HG02642 (cell line): Measurements from ENCODE around the gene RAPSN.

ENCODE experiments used
- ATAC-seq: cut with Tn5 transposase; IDR thresholded peaks from one replicate; pipeline ENCODE4 v1.9.1; 2021; ENCODE audit warnings: mild to moderate bottlenecking; ENCODE audit not compliant: unreplicated experiment, poor library complexity

The RAPSN gene

DNA sequence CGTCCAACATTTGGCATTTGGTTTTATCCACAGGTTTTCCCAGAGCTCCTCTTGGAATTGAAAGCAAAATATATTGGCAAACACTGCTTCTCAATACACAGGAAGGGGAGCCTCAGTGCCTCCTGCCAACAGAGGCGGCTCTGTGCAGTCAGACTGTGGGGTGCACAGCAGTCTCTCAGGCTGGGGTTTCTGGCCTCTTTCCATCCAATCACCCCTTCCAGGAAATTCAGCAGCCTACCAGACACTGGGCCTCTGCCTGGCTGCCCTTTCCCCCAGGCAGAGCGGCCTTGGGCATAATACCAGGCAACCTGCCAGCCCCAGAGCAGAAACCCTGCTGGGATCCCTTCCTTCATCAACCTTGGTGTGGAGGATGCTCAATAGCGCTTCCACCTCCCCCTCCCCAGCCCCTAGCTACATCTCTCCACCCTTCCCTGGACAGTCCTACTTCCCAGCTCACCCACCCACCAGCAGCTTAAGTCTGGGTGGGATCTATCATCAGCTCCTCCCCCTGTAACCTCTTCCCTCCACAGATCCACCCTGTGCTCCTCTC lies 17.8 kb upstream of the RAPSN start:
- no peak for ATAC-seq

GRCh38 chr11:47466201-47466600 lies 17.3 kb upstream of the RAPSN start:
- no peak for ATAC-seq

- no peak for ATAC-seq
Measured at GRCh38 chr11:47464483-47464882, 15.5 kb upstream of the RAPSN start.

DNA sequence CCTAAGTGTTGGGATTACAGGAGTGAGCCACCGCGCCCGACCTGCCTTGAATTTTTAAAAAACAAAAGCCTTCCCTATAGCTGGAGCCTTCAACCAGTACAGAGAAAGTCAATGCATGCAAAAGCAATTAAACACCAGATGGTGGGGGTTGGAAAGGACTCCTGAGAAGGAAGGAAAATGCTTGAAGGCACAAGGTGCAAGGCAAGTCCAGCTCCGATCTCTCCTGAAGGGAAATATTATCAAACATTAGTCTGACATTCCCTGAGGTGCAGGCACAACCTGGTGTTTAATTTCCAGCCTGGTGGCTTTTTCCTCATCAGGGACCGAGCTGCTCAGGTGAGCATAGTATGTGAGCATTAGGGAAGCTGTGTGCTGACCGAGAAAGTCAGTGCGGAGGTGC lies 12.9 kb upstream of the RAPSN start:
- no peak for ATAC-seq

DNA sequence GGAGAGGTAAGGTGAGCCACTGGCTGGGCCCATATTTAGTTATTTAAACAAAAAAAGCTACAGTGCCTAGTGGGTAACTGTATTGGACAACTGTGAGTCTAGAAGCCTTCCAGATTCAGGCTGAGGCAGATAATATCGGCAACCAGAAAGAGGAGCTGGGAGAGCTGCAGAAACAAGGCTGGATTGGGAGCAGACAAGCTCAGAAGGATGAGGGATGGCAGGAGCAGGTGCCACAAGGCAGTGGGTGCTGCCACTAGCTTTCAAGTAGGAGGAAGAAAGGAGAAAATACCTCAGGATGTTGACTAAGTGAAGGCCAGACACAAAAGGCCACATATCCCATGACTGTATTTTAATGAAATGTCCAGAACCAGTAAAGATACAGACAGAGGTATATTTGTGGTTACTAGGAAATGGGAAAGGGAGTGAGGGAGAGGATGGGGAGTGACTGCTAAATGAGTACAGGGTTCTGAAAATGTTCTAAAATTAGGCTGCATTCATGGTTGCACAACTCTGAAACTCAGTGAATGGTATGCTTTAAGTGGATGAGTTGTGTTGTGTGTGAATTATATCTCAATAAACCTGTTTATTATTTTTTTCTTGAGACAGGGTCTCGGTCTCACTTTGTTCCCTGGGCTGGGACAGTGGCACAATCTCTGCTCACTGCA lies 11.8 kb upstream of the RAPSN start:
- ATAC-seq = no peak

DNA sequence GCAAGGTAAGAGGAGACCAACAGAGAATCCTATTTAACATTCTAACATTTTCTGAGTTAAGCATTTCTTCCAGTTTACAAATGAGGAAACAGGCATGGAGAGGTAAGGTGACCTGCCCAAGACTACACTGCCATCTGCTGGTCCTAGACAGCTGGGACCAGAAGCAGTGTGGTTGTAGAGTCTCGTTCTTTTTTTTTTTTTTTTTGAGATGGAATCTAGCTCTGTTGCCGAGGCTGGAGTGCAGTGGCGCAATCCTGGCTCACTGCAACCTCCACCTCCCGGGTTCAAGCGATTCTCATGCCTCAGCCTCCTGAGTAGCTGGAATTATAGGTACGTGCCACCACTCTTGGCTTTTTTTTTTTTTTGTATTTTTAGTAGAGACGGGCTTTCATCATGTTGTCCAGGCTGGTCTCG lies 5.3 kb upstream of the RAPSN start:
- ATAC-seq = peak; percentile 70

- no peak for ATAC-seq
Measured at GRCh38 chr11:47453365-47453764, 4.4 kb upstream of the RAPSN start.

- ATAC-seq = no peak
Measured at GRCh38 chr11:47451990-47452389, 3.1 kb upstream of the RAPSN start.

DNA sequence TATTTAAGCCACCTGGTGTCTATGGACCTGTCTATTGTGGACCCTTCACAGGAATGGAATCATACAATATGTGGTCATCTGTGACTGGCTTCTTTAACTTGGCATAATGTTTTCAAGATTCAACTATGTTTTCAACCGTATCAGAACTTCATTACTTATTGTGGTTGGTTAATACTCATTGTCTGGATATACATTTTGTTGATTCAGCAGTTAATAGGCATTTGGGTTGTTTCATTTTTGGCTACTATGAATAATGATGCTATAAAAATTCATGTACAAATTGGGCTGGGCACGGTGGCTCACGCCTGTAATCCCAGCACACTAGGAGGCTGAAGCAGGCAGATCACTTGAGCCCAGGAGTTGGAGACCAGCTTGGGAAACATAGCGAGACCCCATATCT lies 2.5 kb upstream of the RAPSN start:
- ATAC-seq = no peak

DNA sequence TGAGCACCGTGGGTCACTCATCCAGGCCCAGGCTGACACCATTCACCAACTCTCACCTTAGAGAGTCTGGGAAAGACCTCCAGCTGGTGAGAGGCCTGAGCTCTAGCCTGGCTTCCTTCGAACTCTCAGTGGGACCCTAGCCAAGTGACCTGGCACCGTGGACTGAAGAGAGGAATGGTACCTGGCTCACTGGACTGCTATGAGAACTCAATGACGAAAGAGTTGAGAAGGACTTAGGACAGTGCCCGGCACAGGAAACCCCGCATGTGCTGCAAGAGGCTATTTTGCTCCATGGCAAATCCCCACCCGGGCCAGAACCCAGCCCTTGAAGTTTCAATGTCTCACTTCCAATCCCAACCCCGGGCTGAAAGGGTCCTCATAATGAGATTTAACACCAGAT lies 605 bp upstream of the RAPSN start:
- ATAC-seq = no peak

GRCh38 chr11:47447906-47448305 lies 1.0 kb downstream of the RAPSN start:
- ATAC-seq = no peak

DNA sequence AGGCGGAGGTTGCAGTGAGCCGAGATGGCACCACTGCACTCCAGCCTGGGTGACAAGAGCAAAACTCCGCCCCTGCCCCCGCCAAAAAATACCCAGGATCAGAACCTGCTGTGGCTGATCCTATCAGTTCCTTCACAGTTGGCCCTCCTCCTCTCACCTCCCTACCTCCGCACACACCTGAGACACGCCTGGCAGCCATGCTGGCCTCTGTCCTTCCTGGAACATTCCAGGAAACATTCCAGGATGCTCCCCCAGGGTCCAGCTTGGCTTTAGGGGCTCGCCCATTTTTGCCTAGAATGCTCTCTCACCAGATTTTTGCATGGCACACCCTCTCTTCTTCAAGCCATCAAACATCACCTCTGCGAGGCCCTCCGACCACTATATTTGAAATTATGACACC lies 2.1 kb downstream of the RAPSN start:
- no peak for ATAC-seq

DNA sequence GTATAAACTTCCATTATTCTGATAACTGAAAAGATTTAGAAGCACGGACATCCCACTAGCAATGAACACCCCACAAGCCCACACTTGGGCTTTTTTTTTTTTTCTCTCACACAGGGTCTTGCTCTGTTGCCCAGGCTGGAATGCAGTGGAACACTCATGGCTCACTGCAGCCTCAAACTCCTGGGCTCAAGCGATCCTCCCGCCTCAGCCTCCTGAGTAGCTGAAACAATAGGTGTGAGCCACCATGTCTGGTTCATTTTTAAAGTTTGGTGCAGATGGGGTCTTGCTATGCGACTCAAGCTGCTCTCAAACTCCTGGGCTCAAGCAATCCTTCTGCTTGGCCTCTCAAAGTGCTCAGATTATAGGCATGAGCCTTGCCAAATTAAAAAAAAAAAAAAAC lies 3.1 kb downstream of the RAPSN start:
- ATAC-seq = no peak

GRCh38 chr11:47443817-47444216 lies 5.1 kb downstream of the RAPSN start:
- ATAC-seq = no peak

GRCh38 chr11:47443028-47443700 lies 5.8 kb downstream of the RAPSN start:
- no peak for ATAC-seq

DNA sequence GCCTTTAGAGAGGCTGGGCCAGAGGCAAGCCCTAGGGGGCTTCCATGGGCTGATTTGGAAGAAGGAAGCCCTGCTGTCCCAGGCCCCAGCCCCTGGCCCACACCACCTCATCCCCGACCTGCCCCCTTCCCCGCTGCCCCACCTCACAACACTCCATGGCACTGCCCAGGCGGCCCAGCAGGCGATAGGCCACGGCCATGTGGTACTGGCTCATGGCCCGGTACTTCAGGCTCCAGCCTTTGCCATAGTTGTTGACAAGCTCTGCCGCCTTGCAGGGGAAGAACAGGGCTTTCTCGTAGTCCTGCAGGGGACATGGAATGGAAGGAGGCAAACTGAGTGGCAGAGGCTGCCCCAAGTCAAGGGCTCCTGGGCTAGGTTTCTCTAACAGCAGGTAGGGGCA lies 6.4 kb downstream of the RAPSN start:
- no peak for ATAC-seq

DNA sequence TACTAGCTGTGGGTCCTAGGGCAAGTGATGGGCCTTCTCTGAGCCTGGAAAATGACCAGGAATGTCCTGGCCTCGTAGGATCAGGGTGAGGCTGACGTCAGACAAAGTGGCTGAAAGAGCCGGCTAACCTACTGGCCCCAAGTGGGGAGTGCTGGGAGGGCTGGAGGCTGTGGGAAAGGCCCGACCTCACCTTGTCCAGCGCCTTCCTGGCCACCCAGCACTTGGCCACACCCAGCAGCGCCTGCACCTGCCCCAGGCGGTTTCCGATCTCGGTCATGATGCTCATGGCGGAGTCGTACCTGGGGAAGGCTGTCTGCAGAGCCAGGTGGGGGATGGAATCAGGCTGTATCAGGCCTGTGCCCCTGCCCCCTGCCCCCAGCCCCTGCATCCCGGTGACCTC lies 7.5 kb downstream of the RAPSN start:
- no peak for ATAC-seq

GRCh38 chr11:47440054-47440476 lies 8.9 kb downstream of the RAPSN start:
- ATAC-seq = no peak

GRCh38 chr11:47438721-47439120 lies 10.2 kb downstream of the RAPSN start:
- ATAC-seq = no peak

DNA sequence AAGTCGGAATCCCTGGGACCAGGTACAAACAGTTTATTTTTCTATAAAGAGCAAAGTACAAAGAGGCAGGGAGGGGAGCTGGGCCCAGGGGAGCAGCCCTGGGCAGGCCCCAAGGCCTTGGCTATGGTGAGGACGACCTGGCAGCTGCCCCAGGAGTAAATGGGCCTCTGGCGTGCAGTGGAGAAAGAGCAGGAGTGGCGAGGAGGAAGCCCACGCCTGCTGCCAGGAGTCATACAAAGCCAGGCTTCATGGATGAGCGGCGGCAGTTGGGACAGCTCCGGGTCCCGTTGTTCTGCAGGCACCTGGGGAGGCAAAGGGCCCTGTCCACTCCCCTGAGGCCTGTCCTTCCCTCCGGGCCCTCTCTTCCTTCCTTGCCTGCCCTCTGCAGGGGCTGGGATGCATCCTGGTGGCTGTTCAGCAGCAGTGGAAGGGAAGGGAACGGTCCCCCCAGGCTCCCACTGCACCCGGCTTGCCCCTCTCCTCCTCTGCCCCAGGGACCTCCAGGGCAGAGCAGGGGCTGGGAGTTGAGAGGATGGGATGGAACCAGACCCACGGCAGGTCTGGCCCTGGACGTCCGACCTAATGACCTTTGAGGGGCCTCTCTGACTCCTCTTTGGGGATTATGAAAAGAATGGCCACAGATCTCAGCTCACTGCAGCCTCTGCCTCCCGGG lies 11.1 kb downstream of the RAPSN start:
- no peak for ATAC-seq

GRCh38 chr11:47437218-47437745 lies 11.7 kb downstream of the RAPSN start:
- ATAC-seq = no peak
